GM23338 (cell line): ENCODE results near the gene SLIT1. TPM values are rescaled to one million over a fixed set of nuclear protein-coding genes. Genes with fewer than 3 reads are reported as not detected.

Experiments used
- ATAC-seq: fragments of 200-7000 bp; cut with Tn5 transposase; 3 replicates; pipeline ENCODE4 v1.9.1; 2020
- DNase-seq: peaks from one replicate; pipeline ENCODE4 v3.0.0-alpha.2; 2015; ENCODE audit warnings: low spot score
- H2AFZ ChIP-seq: fragments of 200-600 bp; sonication (generic); 2 replicates; pipeline ENCODE4 v1.8.0; 2016; ENCODE audit warnings: antibody characterized with exemption, mild to moderate bottlenecking, moderate library complexity
- H3F3A ChIP-seq: fragments of 200-600 bp; sonication (generic); replicated peaks from 2 replicates; pipeline ENCODE4 v1.8.0; 2017; ENCODE audit warnings: antibody characterized with exemption, mixed run types, low read depth
- H3K27ac ChIP-seq: fragments of 200-600 bp; sonication (generic); 2 replicates; pipeline ENCODE4 v1.6.1; 2016; ENCODE audit warnings: low read depth
- H3K27me3 ChIP-seq: fragments of 200-600 bp; sonication (generic); 2 replicates; pipeline ENCODE4 v1.8.0; 2016; ENCODE audit warnings: mild to moderate bottlenecking, mixed run types, moderate library complexity; ENCODE audit not compliant: insufficient read depth
- H3K36me3 ChIP-seq: fragments of 200-600 bp; sonication (generic); 2 replicates; pipeline ENCODE4 v1.8.0; 2016; ENCODE audit warnings: mild to moderate bottlenecking; ENCODE audit not compliant: insufficient read depth
- H3K4me1 ChIP-seq: fragments of 200-600 bp; sonication (generic); 2 replicates; pipeline ENCODE4 v1.8.0; 2016; ENCODE audit warnings: mild to moderate bottlenecking, moderate library complexity; ENCODE audit not compliant: insufficient read depth
- H3K4me2 ChIP-seq: fragments of 200-600 bp; sonication (generic); 2 replicates; pipeline ENCODE4 v1.7.1; 2017; ENCODE audit warnings: mixed run types
- H3K4me3 ChIP-seq: fragments of 200-600 bp; sonication (generic); 2 replicates; pipeline ENCODE4 v1.6.1; 2016; ENCODE audit warnings: mixed run types
- H3K79me2 ChIP-seq: fragments of 200-600 bp; sonication (generic); replicated peaks from 2 replicates; pipeline ENCODE4 v1.8.0; 2017; ENCODE audit warnings: mild to moderate bottlenecking; ENCODE audit not compliant: insufficient read depth
- H3K9me2 ChIP-seq: fragments of 200-600 bp; sonication (generic); 2 replicates; pipeline ENCODE4 v1.8.0; 2017; ENCODE audit not compliant: insufficient read depth
- H4K20me1 ChIP-seq: fragments of 200-600 bp; sonication (generic); replicated peaks from 2 replicates; pipeline ENCODE4 v1.8.0; 2017; ENCODE audit warnings: mild to moderate bottlenecking; ENCODE audit not compliant: insufficient read depth
- H3K27ac Mint-ChIP-seq: 2 replicates; pipeline ENCODE4 v1.8.0; 2020; ENCODE audit warnings: inconsistent platforms, mild to moderate bottlenecking, moderate library complexity, mixed read lengths
- H3K27me3 Mint-ChIP-seq: 3 replicates; pipeline ENCODE4 v1.8.0; 2022; ENCODE audit warnings: low read depth, mild to moderate bottlenecking, moderate library complexity, mixed read lengths, inconsistent platforms; ENCODE audit not compliant: insufficient read depth, poor library complexity
- H3K36me3 Mint-ChIP-seq: 3 replicates; pipeline ENCODE4 v1.8.0; 2021; ENCODE audit warnings: low read depth, mild to moderate bottlenecking, inconsistent platforms, moderate library complexity, mixed read lengths
- H3K4me1 Mint-ChIP-seq: 3 replicates; pipeline ENCODE4 v1.8.0; 2020; ENCODE audit warnings: mild to moderate bottlenecking, inconsistent platforms, mixed read lengths
- H3K4me3 Mint-ChIP-seq: 3 replicates; pipeline ENCODE4 v1.8.0; 2021; ENCODE audit warnings: moderate library complexity, mild to moderate bottlenecking, inconsistent platforms, mixed read lengths
- H3K9me3 Mint-ChIP-seq: 3 replicates; pipeline ENCODE4 v1.8.0; 2020; ENCODE audit warnings: moderate library complexity, mild to moderate bottlenecking, inconsistent platforms, mixed read lengths
- CREB1 ChIP-seq: fragments of 250-450 bp; sonication (Bioruptor Pico); IDR thresholded peaks from 2 replicates; pipeline ENCODE4 v1.5.0; 2020; ENCODE audit warnings: low read depth, mild to moderate bottlenecking, moderate library complexity
- CTCF ChIP-seq, 2 experiments: fragments of 200-600 bp in 1 of 2; sonication (generic) in 1 of 2; conservative IDR thresholded peaks; 2 replicates each; pipeline versions ENCODE4 v1.5.1 to v1.6.1; 2016 to 2017; ENCODE audit warnings: antibody characterized with exemption in 2 of 2, low read depth in 2 of 2, mild to moderate bottlenecking in 2 of 2, moderate library complexity in 1 of 2
- EZH2 ChIP-seq: fragments of 200-600 bp; sonication (generic); IDR thresholded peaks from one replicate; pipeline ENCODE4 v1.8.0; 2017; ENCODE audit warnings: antibody characterized with exemption, mild to moderate bottlenecking, low read depth; ENCODE audit not compliant: unreplicated experiment
- EZH2phosphoT487 ChIP-seq: fragments of 200-600 bp; sonication (generic); IDR thresholded peaks from one replicate; pipeline ENCODE4 v1.8.1; 2018; ENCODE audit warnings: antibody characterized with exemption; ENCODE audit not compliant: unreplicated experiment
- JUNB ChIP-seq: IDR thresholded peaks from one replicate; pipeline ENCODE4 v1.6.1; 2016; ENCODE audit warnings: antibody characterized with exemption; ENCODE audit not compliant: unreplicated experiment
- NANOG ChIP-seq: IDR thresholded peaks from 2 replicates; pipeline ENCODE4 v1.6.1; 2016; ENCODE audit warnings: antibody characterized with exemption, borderline replicate concordance
- POLR2AphosphoS5 ChIP-seq: IDR thresholded peaks from 2 replicates; pipeline ENCODE4 v1.6.1; 2016; ENCODE audit warnings: antibody characterized with exemption, low read depth
- REST ChIP-seq: IDR thresholded peaks from one replicate; pipeline ENCODE4 v1.6.1; 2018; ENCODE audit warnings: antibody characterized with exemption; ENCODE audit not compliant: unreplicated experiment
- STAT1 ChIP-seq: IDR thresholded peaks from one replicate; pipeline ENCODE4 v1.6.1; 2016; ENCODE audit warnings: antibody characterized with exemption; ENCODE audit not compliant: unreplicated experiment
- ZNF114 ChIP-seq: fragments of 250-450 bp; sonication (Bioruptor Pico); IDR thresholded peaks from 2 replicates; pipeline ENCODE4 v1.5.0; 2020; ENCODE audit warnings: mild to moderate bottlenecking, moderate library complexity
- ZNF331 ChIP-seq: fragments of 250-450 bp; sonication (Bioruptor Pico); IDR thresholded peaks from 2 replicates; pipeline ENCODE4 v1.5.0; 2020; ENCODE audit warnings: low read depth, mild to moderate bottlenecking, moderate library complexity
- polyA plus RNA-seq: library from polyadenylated mRNA; unstranded; fragments of >200 nt; fragmentation: Nextera tagmentation; extraction: Ambion mirVana; gene quantifications from 2 replicates; pipeline ENCODE4 v1.2.1, GENCODE V29; 2016
- total RNA-seq: library from RNA; depleted of rRNA; stranded (reverse); fragments of >200 nt; shearing (Covaris generic); gene quantifications from 2 replicates; pipeline ENCODE4 v1.2.3, GENCODE V29; 2014
- TF ChIP-seq, protein P1 (sequence below): fragments of 250-450 bp; sonication (Bioruptor Pico); IDR thresholded peaks from 2 replicates; pipeline ENCODE4 v1.5.0; 2020; ENCODE audit warnings: mild to moderate bottlenecking, moderate library complexity
- TF ChIP-seq, protein P2 (sequence below): IDR thresholded peaks from 2 replicates; pipeline ENCODE4 v1.6.1; 2016; ENCODE audit warnings: antibody characterized with exemption

Gene SLIT1
- total and polyA plus RNA-seq, 2 experiments from 2014 or later, result 0.76 to 1.7 TPM

- Histone ChIP-seq H3K79me2 (no peaks in the 10 kb centered on the region), H3K27me3 (no peaks in the 10 kb centered on the region), H3F3A (no peaks in the 10 kb centered on the region), H3K4me2 (no peak overlapping the region), H2AFZ (no peak overlapping the region), H3K36me3 (no peaks in the 10 kb centered on the region), H3K4me3 (no peak overlapping the region), H3K27ac (no peak overlapping the region), H3K4me1 (peaks cover 9% of the 10 kb centered on the region; the same call in 1 of the 2 replicates), H3K9me2 (no peaks in the 10 kb centered on the region), H4K20me1 (no peaks in the 10 kb centered on the region)
- H3K4me1 Mint-ChIP-seq, result peaks cover 9% of the 10 kb centered on the region; the same call in 2 of the 3 replicates
- DNase-seq (no peak), ATAC-seq (no peak)
- H3K36me3 Mint-ChIP-seq, result no peaks in the 10 kb centered on the region
- TF ChIP-seq EZH2 (no peak), EZH2phosphoT487 (no peak), STAT1 (no peak), CTCF (conservative IDR thresholded peaks at IDR 0.05; ENCODE audit: low read depth in 2 of 2) (no peak), POLR2AphosphoS5 (no peak), CREB1 (no peak), REST (no peak), ZNF114 (CRISPR knock-in tag) (no peak), NANOG (no peak), JUNB (no peak), ZNF331 (CRISPR knock-in tag) (no peak)
- TF ChIP-seq, protein P1, sequence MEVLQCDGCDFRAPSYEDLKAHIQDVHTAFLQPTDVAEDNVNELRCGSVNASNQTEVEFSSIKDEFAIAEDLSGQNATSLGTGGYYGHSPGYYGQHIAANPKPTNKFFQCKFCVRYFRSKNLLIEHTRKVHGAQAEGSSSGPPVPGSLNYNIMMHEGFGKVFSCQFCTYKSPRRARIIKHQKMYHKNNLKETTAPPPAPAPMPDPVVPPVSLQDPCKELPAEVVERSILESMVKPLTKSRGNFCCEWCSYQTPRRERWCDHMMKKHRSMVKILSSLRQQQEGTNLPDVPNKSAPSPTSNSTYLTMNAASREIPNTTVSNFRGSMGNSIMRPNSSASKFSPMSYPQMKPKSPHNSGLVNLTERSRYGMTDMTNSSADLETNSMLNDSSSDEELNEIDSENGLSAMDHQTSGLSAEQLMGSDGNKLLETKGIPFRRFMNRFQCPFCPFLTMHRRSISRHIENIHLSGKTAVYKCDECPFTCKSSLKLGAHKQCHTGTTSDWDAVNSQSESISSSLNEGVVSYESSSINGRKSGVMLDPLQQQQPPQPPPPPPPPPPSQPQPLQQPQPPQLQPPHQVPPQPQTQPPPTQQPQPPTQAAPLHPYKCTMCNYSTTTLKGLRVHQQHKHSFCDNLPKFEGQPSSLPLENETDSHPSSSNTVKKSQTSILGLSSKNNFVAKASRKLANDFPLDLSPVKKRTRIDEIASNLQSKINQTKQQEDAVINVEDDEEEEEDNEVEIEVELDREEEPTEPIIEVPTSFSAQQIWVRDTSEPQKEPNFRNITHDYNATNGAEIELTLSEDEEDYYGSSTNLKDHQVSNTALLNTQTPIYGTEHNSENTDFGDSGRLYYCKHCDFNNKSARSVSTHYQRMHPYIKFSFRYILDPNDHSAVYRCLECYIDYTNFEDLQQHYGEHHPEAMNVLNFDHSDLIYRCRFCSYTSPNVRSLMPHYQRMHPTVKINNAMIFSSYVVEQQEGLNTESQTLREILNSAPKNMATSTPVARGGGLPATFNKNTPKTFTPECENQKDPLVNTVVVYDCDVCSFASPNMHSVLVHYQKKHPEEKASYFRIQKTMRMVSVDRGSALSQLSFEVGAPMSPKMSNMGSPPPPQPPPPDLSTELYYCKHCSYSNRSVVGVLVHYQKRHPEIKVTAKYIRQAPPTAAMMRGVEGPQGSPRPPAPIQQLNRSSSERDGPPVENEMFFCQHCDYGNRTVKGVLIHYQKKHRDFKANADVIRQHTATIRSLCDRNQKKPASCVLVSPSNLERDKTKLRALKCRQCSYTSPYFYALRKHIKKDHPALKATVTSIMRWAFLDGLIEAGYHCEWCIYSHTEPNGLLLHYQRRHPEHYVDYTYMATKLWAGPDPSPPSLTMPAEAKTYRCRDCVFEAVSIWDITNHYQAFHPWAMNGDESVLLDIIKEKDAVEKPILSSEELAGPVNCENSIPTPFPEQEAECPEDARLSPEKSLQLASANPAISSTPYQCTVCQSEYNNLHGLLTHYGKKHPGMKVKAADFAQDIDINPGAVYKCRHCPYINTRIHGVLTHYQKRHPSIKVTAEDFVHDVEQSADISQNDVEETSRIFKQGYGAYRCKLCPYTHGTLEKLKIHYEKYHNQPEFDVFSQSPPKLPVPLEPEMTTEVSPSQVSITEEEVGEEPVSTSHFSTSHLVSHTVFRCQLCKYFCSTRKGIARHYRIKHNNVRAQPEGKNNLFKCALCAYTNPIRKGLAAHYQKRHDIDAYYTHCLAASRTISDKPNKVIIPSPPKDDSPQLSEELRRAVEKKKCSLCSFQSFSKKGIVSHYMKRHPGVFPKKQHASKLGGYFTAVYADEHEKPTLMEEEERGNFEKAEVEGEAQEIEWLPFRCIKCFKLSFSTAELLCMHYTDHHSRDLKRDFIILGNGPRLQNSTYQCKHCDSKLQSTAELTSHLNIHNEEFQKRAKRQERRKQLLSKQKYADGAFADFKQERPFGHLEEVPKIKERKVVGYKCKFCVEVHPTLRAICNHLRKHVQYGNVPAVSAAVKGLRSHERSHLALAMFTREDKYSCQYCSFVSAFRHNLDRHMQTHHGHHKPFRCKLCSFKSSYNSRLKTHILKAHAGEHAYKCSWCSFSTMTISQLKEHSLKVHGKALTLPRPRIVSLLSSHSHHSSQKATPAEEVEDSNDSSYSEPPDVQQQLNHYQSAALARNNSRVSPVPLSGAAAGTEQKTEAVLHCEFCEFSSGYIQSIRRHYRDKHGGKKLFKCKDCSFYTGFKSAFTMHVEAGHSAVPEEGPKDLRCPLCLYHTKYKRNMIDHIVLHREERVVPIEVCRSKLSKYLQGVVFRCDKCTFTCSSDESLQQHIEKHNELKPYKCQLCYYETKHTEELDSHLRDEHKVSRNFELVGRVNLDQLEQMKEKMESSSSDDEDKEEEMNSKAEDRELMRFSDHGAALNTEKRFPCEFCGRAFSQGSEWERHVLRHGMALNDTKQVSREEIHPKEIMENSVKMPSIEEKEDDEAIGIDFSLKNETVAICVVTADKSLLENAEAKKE (CRISPR knock-in tag), result no peak
- TF ChIP-seq, protein P2, sequence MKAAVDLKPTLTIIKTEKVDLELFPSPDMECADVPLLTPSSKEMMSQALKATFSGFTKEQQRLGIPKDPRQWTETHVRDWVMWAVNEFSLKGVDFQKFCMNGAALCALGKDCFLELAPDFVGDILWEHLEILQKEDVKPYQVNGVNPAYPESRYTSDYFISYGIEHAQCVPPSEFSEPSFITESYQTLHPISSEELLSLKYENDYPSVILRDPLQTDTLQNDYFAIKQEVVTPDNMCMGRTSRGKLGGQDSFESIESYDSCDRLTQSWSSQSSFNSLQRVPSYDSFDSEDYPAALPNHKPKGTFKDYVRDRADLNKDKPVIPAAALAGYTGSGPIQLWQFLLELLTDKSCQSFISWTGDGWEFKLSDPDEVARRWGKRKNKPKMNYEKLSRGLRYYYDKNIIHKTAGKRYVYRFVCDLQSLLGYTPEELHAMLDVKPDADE, result no peak
- no peaks in the 10 kb centered on the region for H3K9me3 Mint-ChIP-seq
- peaks cover 2% of the 10 kb centered on the region for H3K27me3 Mint-ChIP-seq
- H3K27ac Mint-ChIP-seq, result no peak overlapping the region
- H3K4me3 Mint-ChIP-seq, result no peak overlapping the region
These were observed 64.7 kb downstream of the SLIT1 start for GRCh38 chr10:97121041-97121440.
